ENCODE data around the gene CLP1.

Gene CLP1

GRCh38 chr11:57668434-57668782 lies 10.8 kb downstream of the CLP1 start:
- no peaks in the 10 kb centered on the region for H3F3A ChIP-seq (ENCODE audit: control insufficient read depth, insufficient read depth)
- H3K4me3 ChIP-seq (ENCODE audit: low read length), result peak overlapping the region; percentile 84
- TF ChIP-seq, protein P1, sequence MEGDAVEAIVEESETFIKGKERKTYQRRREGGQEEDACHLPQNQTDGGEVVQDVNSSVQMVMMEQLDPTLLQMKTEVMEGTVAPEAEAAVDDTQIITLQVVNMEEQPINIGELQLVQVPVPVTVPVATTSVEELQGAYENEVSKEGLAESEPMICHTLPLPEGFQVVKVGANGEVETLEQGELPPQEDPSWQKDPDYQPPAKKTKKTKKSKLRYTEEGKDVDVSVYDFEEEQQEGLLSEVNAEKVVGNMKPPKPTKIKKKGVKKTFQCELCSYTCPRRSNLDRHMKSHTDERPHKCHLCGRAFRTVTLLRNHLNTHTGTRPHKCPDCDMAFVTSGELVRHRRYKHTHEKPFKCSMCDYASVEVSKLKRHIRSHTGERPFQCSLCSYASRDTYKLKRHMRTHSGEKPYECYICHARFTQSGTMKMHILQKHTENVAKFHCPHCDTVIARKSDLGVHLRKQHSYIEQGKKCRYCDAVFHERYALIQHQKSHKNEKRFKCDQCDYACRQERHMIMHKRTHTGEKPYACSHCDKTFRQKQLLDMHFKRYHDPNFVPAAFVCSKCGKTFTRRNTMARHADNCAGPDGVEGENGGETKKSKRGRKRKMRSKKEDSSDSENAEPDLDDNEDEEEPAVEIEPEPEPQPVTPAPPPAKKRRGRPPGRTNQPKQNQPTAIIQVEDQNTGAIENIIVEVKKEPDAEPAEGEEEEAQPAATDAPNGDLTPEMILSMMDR (IDR thresholded peaks at IDR 0.05; ENCODE audit: low read depth, low read length, poor library complexity, severe bottlenecking), result no peak
- no peak for TF ChIP-seq EZH2phosphoT487 (IDR thresholded peaks at IDR 0.05; ENCODE audit: borderline replicate concordance, low read length)
- H3K9me2 ChIP-seq (replicated peaks; ENCODE audit: control insufficient read depth, low read length), result no peaks in the 10 kb centered on the region
- no peaks in the 10 kb centered on the region for H3K27me3 ChIP-seq (ENCODE audit: control insufficient read depth, low read length)
- H3K27ac ChIP-seq (ENCODE audit: low read depth, low read length), result peak overlapping the region; percentile 72
- H3K79me2 ChIP-seq (ENCODE audit: control insufficient read depth, low read length), result peaks cover 54% of the 10 kb centered on the region
- H3K4me2 ChIP-seq (ENCODE audit: low read length), result peak overlapping the region; percentile 71
- H3K4me1 ChIP-seq (ENCODE audit: control insufficient read depth, low read length), result peaks cover 21% of the 10 kb centered on the region
- H3K9me3 ChIP-seq (ENCODE audit: control insufficient read depth, insufficient read depth, low read length), result no peaks in the 10 kb centered on the region
- peaks cover 12% of the 10 kb centered on the region; the same call in 1 of the 2 replicates for H4K20me1 ChIP-seq (ENCODE audit: control insufficient read depth, insufficient read depth, low read depth, low read length)
- H3K36me3 ChIP-seq (ENCODE audit: control insufficient read depth, low read length), result peaks cover 42% of the 10 kb centered on the region

- peaks cover 97% of the 10 kb centered on the region for H3K79me2 ChIP-seq (ENCODE audit: control insufficient read depth, low read length)
- peaks cover 32% of the 10 kb centered on the region for H4K20me1 ChIP-seq (ENCODE audit: control insufficient read depth, insufficient read depth, low read depth, low read length)
- H3K27me3 ChIP-seq (ENCODE audit: control insufficient read depth, low read length), result no peaks in the 10 kb centered on the region
- H3K9me2 ChIP-seq (replicated peaks; ENCODE audit: control insufficient read depth, low read length), result no peaks in the 10 kb centered on the region
- no peaks in the 10 kb centered on the region for H3K9me3 ChIP-seq (ENCODE audit: control insufficient read depth, insufficient read depth, low read length)
- H3K4me3 ChIP-seq (ENCODE audit: low read length), result no peak overlapping the region
- H3K4me1 ChIP-seq (ENCODE audit: control insufficient read depth, low read length), result peaks cover 10% of the 10 kb centered on the region
- H3K27ac ChIP-seq (ENCODE audit: low read depth, low read length), result no peak overlapping the region
- no peaks in the 10 kb centered on the region for H3F3A ChIP-seq (ENCODE audit: control insufficient read depth, insufficient read depth)
- TF ChIP-seq, protein P1 (IDR thresholded peaks at IDR 0.05; ENCODE audit: low read depth, low read length, poor library complexity, severe bottlenecking), result no peak
- TF ChIP-seq EZH2phosphoT487 (IDR thresholded peaks at IDR 0.05; ENCODE audit: borderline replicate concordance, low read length), result no peak
- H3K36me3 ChIP-seq (ENCODE audit: control insufficient read depth, low read length), result peaks cover 80% of the 10 kb centered on the region
- H3K4me2 ChIP-seq (ENCODE audit: low read length), result no peak overlapping the region
Observed at GRCh38 chr11:57674251-57674650, 16.7 kb downstream of the CLP1 start.

GRCh38 chr11:57675176-57675941 lies 17.8 kb downstream of the CLP1 start:
- TF ChIP-seq EZH2phosphoT487 (IDR thresholded peaks at IDR 0.05; ENCODE audit: borderline replicate concordance, low read length), result no peak
- TF ChIP-seq, protein P1 (IDR thresholded peaks at IDR 0.05; ENCODE audit: low read depth, low read length, poor library complexity, severe bottlenecking), result no peak
- no peak overlapping the region for H3K4me3 ChIP-seq (ENCODE audit: low read length)
- no peaks in the 10 kb centered on the region for H3K27me3 ChIP-seq (ENCODE audit: control insufficient read depth, low read length)
- H3K79me2 ChIP-seq (ENCODE audit: control insufficient read depth, low read length), result peaks cover 97% of the 10 kb centered on the region
- H3F3A ChIP-seq (ENCODE audit: control insufficient read depth, insufficient read depth), result no peaks in the 10 kb centered on the region
- H4K20me1 ChIP-seq (ENCODE audit: control insufficient read depth, insufficient read depth, low read depth, low read length), result peaks cover 34% of the 10 kb centered on the region
- peaks cover 87% of the 10 kb centered on the region for H3K36me3 ChIP-seq (ENCODE audit: control insufficient read depth, low read length)
- no peaks in the 10 kb centered on the region for H3K9me2 ChIP-seq (replicated peaks; ENCODE audit: control insufficient read depth, low read length)
- no peak overlapping the region for H3K27ac ChIP-seq (ENCODE audit: low read depth, low read length)
- H3K9me3 ChIP-seq (ENCODE audit: control insufficient read depth, insufficient read depth, low read length), result no peaks in the 10 kb centered on the region
- 0 out of 2 replicates have a peak, but pooled peaks cover 2% of the 10 kb centered on the region for H3K4me1 ChIP-seq (ENCODE audit: control insufficient read depth, low read length)
- H3K4me2 ChIP-seq (ENCODE audit: low read length), result no peak overlapping the region

Data from DOHH2 (cell line).